ENCODE data around the gene EXOC3. TPM values are rescaled to one million over a fixed set of nuclear protein-coding genes. Genes with fewer than 3 reads are reported as not detected.

The EXOC3 gene
- total RNA-seq, 2 donors from 2014 or later = 38.6 to 53.7 TPM

DNA sequence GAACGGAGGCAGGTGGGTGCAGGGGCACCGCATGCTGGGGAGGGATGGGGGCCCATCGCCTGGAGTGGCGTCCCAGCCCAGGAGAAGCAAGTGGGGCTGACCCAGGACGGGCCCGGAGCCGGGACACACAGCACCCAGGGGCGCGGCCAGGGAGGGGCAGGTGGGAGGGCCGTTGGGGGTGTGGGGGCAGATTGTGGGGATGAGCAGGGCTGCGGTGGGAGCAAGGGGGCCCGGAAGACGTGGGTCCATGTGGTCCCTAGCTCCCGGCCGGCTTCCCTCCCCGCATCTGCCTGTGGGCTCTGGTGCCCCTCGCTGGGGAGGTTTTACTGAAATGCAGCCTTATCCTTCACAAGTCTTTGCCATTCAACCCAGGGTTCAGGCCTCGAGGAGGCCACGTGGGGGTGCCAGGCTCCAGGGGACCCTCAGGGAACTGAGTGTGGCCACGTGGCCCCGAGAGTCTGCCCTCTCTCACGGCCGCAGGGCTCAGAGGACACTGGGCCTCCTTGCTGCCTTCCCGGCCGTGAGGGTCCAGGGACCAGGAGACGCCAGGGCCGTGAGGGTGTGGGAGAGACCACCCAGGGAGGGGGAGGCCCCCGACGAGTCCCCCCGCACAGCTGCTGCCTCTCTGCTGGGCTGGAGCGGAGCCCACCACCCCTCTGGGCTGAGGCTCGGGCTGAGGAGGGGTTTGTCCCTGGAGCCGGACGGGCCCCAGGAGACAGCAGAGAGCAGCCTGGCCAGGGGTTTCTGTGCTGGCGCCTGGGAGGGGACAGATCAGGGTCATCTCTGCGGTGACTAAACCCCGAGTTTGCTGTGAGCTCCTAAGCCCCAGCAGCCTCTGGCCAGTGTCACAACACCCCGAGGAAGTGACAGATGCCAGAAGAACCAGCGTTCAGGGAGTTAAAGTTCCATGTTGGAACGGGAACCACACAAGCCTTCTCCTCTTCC, 46.0 kb downstream of the EXOC3 start:
- H3K36me3 Mint-ChIP-seq (ENCODE audit: low read depth) = no peaks in the 10 kb centered on the region
- no peaks in the 10 kb centered on the region for H3K27me3 ChIP-seq (ENCODE audit: control insufficient read depth, insufficient read depth, low read length, poor library complexity, severe bottlenecking)
- peaks cover 3% of the 10 kb centered on the region for H3K4me1 Mint-ChIP-seq
- H3K36me3 ChIP-seq (ENCODE audit: control insufficient read depth, insufficient read depth, low read length) = no peaks in the 10 kb centered on the region
- no peak overlapping the region for H3K27ac Mint-ChIP-seq
- H3K4me1 ChIP-seq (ENCODE audit: control insufficient read depth, insufficient read depth, low read length) = no peaks in the 10 kb centered on the region
- WGBS, 2 experiments (ENCODE audit: insufficient coverage in 1 of 2, insufficient read length in 1 of 2) = 82 to 84% methylated on average over 11 to 40 of the region's 40 CpGs
- no peak overlapping the region for H3K27ac ChIP-seq (ENCODE audit: low read depth, low read length)
- no peak overlapping the region for H3K4me3 ChIP-seq (ENCODE audit: low read length)
- no peak for DNase-seq
- no peak overlapping the region for H3K9ac ChIP-seq (ENCODE audit: extremely low read depth, low read length, poor library complexity, severe bottlenecking)
- H3K9me3 ChIP-seq (ENCODE audit: control insufficient read depth, low read length) = no peaks in the 10 kb centered on the region
- peaks cover 5% of the 10 kb centered on the region for H3K27me3 Mint-ChIP-seq (ENCODE audit: insufficient read depth)
- no peak overlapping the region for H3K4me3 Mint-ChIP-seq
- TF ChIP-seq, protein P1, sequence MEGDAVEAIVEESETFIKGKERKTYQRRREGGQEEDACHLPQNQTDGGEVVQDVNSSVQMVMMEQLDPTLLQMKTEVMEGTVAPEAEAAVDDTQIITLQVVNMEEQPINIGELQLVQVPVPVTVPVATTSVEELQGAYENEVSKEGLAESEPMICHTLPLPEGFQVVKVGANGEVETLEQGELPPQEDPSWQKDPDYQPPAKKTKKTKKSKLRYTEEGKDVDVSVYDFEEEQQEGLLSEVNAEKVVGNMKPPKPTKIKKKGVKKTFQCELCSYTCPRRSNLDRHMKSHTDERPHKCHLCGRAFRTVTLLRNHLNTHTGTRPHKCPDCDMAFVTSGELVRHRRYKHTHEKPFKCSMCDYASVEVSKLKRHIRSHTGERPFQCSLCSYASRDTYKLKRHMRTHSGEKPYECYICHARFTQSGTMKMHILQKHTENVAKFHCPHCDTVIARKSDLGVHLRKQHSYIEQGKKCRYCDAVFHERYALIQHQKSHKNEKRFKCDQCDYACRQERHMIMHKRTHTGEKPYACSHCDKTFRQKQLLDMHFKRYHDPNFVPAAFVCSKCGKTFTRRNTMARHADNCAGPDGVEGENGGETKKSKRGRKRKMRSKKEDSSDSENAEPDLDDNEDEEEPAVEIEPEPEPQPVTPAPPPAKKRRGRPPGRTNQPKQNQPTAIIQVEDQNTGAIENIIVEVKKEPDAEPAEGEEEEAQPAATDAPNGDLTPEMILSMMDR (conservative IDR thresholded peaks at IDR 0.05) = no peak
- no peaks in the 10 kb centered on the region for H3K9me3 Mint-ChIP-seq

DNA sequence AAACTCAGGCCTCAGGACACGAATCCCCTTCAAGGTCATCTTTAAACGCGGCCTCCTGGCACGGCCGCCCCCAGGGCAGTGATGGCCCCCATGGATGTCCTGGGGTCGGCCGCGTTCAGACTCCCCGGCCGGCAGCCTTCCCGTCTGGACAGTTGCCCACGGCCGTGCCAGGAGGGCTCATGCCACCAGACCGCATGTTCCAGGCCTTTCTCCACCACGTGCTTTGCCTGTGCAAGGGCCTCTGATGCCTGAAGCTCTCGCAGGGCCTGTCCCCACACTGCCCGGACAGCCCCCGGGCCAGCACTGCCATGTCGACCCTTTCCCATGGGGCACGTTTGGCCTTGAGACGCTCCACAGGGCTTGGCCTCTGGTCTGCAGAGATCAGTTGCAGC, 46.7 kb downstream of the EXOC3 start:
- 84 to 88% methylated on average over 20 to 21 of the region's 21 CpGs for WGBS, 2 experiments (ENCODE audit: insufficient coverage in 1 of 2, insufficient read length in 1 of 2)
- H3K4me1 ChIP-seq (ENCODE audit: control insufficient read depth, insufficient read depth, low read length) = no peaks in the 10 kb centered on the region
- no peaks in the 10 kb centered on the region for H3K9me3 ChIP-seq (ENCODE audit: control insufficient read depth, low read length)
- no peaks in the 10 kb centered on the region for H3K36me3 ChIP-seq (ENCODE audit: control insufficient read depth, insufficient read depth, low read length)
- Mint-ChIP-seq H3K9me3 (no peaks in the 10 kb centered on the region), H3K27me3 (ENCODE audit: insufficient read depth) (peaks cover 8% of the 10 kb centered on the region), H3K36me3 (ENCODE audit: low read depth) (no peaks in the 10 kb centered on the region), H3K4me1 (peaks cover 3% of the 10 kb centered on the region), H3K4me3 (no peak overlapping the region), H3K27ac (no peak overlapping the region)
- H3K27me3 ChIP-seq (ENCODE audit: control insufficient read depth, insufficient read depth, low read length, poor library complexity, severe bottlenecking) = peaks cover under 1% of the 10 kb centered on the region
- TF ChIP-seq, protein P1 (conservative IDR thresholded peaks at IDR 0.05) = no peak
- DNase-seq = no peak
- no peak overlapping the region for H3K27ac ChIP-seq (ENCODE audit: low read depth, low read length)
- no peak overlapping the region for H3K9ac ChIP-seq (ENCODE audit: extremely low read depth, low read length, poor library complexity, severe bottlenecking)
- no peak overlapping the region for H3K4me3 ChIP-seq (ENCODE audit: low read length)

DNA sequence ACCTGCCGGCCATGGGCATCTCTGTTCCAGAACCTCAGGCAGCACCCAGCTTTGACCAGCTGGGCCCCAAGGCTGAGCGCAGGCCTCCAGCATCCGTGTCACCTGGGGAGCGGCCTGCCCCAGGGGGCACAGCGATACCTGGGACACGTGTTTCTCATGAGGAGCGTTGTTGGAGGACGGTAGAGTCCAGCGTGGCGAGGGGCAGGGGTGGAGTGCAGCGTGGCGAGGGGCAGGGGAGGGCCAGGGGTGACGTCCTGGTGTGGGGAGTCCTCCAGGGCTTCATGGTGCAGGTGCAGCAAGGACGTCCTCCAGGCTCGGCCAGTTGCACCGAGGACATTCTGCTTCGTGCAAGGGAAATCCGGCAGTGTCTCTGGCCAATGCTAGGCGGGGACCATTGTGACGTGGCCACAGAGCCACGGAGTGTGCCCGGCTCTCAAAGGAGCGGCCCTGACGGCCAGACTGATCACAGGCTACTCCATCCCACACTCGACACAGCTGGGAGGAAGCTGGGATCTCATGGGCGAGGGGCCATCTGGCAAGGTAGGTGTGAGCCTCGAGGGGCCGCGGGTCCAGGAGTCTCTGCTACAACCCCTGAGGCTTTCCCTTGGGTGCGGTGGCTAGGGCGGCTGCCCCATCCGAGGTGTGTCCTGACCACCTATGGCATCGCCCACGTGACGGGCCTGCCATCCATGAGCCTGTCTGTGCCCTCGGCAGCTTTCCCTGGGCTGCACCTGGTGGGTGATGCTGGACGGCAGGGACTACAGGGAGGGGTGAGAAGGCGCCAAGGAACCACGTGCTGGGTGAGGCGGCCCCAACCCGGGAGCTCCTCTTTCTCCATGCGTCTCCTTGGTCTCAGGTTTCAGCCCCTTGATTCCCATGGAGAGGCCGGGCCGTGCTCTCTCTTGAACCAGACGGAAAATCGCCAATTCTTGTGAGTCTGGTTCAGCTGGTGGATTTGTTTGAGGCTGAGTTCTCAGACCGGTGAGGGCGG, 47.4 kb downstream of the EXOC3 start:
- TF ChIP-seq, protein P1 (conservative IDR thresholded peaks at IDR 0.05) = no peak
- Histone ChIP-seq H3K27me3 (ENCODE audit: control insufficient read depth, insufficient read depth, low read length, poor library complexity, severe bottlenecking) (peaks cover 7% of the 10 kb centered on the region), H3K9ac (ENCODE audit: extremely low read depth, low read length, poor library complexity, severe bottlenecking) (no peak overlapping the region), H3K36me3 (ENCODE audit: control insufficient read depth, insufficient read depth, low read length) (no peaks in the 10 kb centered on the region), H3K4me3 (ENCODE audit: low read length) (no peak overlapping the region), H3K4me1 (ENCODE audit: control insufficient read depth, insufficient read depth, low read length) (no peaks in the 10 kb centered on the region), H3K27ac (ENCODE audit: low read depth, low read length) (no peak overlapping the region), H3K9me3 (ENCODE audit: control insufficient read depth, low read length) (no peaks in the 10 kb centered on the region)
- 83 to 84% methylated on average over 43 to 48 of the region's 48 CpGs for WGBS, 2 experiments (ENCODE audit: insufficient coverage in 1 of 2, insufficient read length in 1 of 2)
- DNase-seq = no peak
- no peaks in the 10 kb centered on the region for H3K36me3 Mint-ChIP-seq (ENCODE audit: low read depth)
- H3K4me1 Mint-ChIP-seq = peaks cover 1% of the 10 kb centered on the region
- H3K9me3 Mint-ChIP-seq = no peaks in the 10 kb centered on the region
- no peak overlapping the region for H3K4me3 Mint-ChIP-seq
- H3K27me3 Mint-ChIP-seq (ENCODE audit: insufficient read depth) = peaks cover 13% of the 10 kb centered on the region
- no peak overlapping the region for H3K27ac Mint-ChIP-seq
